ENCODE data around the gene PTPN20. TPM values are rescaled to one million over a fixed set of nuclear protein-coding genes. Genes with fewer than 3 reads are reported as not detected.

The PTPN20 gene
- total RNA-seq, 4 donors from 2014 or later = 1.8 to 3.7 (median 2.6) TPM

DNA sequence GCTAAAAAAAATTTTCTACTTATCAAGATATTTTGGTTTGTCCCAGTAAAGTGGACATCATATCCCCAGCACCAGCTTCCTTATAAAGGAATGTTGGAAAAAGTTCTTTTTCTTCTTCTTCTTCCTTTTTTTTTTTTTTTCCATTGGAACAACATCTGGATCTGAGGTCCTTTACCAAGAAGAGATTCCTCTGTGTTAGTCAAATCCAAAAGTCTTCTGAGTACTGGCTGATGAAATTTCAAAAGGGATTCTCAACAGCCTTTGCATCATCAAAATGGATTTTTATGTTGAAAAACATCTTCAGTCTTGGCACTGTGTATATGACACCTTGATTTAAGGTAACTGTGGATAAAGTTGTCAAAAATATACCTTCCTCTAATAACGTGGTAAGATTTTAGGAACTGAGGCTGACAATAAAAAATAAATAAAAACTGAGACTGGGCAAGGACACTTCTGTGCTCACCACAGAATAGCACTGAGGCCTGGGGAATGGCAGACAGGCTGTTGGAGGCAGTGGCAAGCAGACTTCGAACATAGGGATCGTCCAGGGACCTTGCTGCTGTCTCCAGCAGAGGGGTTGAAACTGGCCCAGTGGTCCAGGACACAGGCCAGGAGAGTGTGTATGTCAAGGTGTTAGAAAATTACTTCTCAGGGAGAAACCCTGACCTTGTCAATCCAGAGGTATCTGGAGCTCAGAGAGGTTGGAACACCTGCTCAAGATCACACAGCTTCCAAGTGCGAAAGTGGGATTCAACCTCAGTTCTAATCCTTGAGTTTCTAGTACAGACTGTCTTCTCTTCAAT, 130.4 kb downstream of the PTPN20 start:
- no peaks in the 10 kb centered on the region for H3K4me1 ChIP-seq
- no peak for DNase-seq (ENCODE audit: low spot score in 2 of 2)
- no peaks in the 10 kb centered on the region for H3K9me3 ChIP-seq
- no peak for TF ChIP-seq EP300 (IDR thresholded peaks at IDR 0.05)
- TF ChIP-seq, protein P1, sequence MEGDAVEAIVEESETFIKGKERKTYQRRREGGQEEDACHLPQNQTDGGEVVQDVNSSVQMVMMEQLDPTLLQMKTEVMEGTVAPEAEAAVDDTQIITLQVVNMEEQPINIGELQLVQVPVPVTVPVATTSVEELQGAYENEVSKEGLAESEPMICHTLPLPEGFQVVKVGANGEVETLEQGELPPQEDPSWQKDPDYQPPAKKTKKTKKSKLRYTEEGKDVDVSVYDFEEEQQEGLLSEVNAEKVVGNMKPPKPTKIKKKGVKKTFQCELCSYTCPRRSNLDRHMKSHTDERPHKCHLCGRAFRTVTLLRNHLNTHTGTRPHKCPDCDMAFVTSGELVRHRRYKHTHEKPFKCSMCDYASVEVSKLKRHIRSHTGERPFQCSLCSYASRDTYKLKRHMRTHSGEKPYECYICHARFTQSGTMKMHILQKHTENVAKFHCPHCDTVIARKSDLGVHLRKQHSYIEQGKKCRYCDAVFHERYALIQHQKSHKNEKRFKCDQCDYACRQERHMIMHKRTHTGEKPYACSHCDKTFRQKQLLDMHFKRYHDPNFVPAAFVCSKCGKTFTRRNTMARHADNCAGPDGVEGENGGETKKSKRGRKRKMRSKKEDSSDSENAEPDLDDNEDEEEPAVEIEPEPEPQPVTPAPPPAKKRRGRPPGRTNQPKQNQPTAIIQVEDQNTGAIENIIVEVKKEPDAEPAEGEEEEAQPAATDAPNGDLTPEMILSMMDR (IDR thresholded peaks at IDR 0.05) = no peak
- no peak for TF ChIP-seq POLR2A (IDR thresholded peaks at IDR 0.05)
- no peaks in the 10 kb centered on the region for H3K36me3 ChIP-seq
- H3K27ac ChIP-seq = peak overlapping the region in 1 of 4 donors; percentile 48
- WGBS, 2 donors = 77 to 78% methylated on average over 4 of the region's 4 CpGs
- no peaks in the 10 kb centered on the region for H3K27me3 ChIP-seq
- no peak overlapping the region for H3K4me3 ChIP-seq

DNA sequence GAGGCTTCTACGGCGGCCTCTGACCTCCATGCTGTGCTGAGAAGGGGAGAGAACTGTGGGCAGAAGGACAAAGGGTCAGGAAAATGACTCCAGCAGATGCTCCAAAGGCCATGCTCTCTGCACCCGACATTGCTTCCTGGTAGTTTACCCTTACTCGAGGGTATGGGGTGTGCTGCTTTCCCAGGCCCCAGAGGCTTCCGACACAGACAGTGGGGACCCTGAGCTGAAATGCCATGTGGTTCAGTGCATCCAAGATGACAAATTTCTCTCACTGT, 130.9 kb downstream of the PTPN20 start:
- no peak for TF ChIP-seq EP300 (IDR thresholded peaks at IDR 0.05)
- Histone ChIP-seq H3K4me3 (no peak overlapping the region), H3K36me3 (no peaks in the 10 kb centered on the region), H3K27me3 (no peaks in the 10 kb centered on the region), H3K4me1 (no peaks in the 10 kb centered on the region), H3K9me3 (no peaks in the 10 kb centered on the region), H3K27ac (peak overlapping the region in 1 of 4 donors; percentile 48)
- DNase-seq (ENCODE audit: low spot score in 2 of 2) = no peak
- 61 to 69% methylated on average over 4 to 5 of the region's 5 CpGs for WGBS, 2 donors

DNA sequence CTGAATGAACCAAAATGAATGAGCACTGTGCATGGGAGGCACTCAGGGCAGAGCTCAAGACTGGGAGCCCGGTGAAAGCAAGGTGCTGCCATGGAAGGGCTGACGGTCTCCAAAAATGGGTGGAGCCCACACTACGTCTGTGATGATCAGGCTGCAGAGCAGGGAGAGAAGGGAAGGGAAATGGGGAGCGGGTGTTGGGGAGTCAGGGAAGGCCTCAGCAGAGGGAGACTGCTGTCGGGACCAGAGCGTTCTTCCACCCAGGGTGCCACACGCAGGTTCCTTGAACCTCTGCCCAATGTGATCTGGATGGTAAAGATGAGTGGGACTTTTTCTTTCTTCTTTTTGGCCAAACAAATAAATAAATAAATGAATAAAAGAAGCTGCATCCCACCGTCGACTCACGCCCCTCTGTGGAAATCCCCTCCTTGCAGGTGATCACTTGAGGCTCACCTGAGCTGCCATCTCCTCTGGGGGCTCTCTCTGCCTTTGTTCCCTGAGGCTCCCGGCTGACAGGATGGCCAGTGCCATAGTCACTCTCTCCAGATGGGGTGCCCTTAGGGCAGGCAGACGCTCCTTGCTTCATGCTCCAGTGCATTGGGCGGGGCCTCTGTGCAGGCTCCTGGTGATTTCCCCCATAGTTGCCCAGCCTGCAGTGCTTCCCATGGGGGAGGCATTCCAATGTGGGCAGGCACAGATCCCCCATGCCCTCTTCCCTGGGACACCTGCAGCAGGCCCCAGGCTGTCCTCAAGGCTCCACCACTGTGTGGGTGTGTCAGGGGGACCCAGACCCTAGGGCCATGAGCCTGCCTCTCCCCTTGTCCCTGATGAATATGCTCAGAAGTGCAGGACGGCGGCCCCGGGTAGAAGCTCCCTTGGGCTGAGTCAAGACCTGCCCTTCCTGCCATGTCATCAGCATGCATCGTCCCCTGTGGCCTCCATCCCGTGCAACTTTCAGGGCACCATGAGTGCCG, 131.8 kb downstream of the PTPN20 start:
- TF ChIP-seq EP300 (IDR thresholded peaks at IDR 0.05) (no peak), POLR2A (IDR thresholded peaks at IDR 0.05) (no peak)
- TF ChIP-seq, protein P1 (IDR thresholded peaks at IDR 0.05) = no peak
- whole genome bisulfite sequencing, 2 donors = 79 to 84% methylated on average over 17 to 19 of the region's 19 CpGs
- Histone ChIP-seq H3K4me1 (peaks cover 0 to 6% (median 0%) of the 10 kb centered on the region in 4 donors), H3K27ac (no peak overlapping the region), H3K4me3 (no peak overlapping the region), H3K9me3 (no peaks in the 10 kb centered on the region), H3K36me3 (no peaks in the 10 kb centered on the region), H3K27me3 (no peaks in the 10 kb centered on the region)
- DNase-seq (ENCODE audit: low spot score in 2 of 2) = no peak

DNA sequence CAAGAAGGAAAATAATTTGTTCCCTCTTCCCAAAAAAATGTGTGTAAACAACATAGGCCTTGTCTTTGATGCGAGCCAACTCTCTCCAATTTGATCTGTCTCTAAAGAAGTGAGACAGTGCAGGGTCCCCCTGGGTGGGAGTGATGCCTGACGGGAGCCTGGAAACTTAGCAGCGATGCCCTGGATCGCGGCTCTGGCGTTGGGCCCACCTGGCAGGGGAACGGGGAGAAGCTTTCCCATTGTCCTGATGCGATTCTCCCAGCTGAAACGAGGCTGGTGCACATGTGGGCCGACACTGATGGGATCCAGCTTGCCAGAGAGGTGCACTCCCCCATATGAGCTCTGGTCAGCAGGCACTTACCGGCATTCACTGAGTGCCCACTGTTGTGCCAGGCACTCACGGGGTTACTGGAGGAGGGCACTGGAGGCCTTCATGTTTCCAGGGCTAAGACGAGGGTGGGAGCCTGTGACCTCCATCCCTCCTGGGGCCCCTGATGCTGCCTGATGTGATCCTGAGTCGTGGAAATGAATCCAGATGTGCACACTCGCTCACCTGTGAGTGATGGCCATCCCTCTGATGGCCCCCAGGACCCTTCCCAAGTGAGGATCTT, 132.8 kb downstream of the PTPN20 start:
- no peaks in the 10 kb centered on the region for H3K36me3 ChIP-seq
- H3K27me3 ChIP-seq = no peaks in the 10 kb centered on the region
- H3K9me3 ChIP-seq = no peaks in the 10 kb centered on the region
- no peak for TF ChIP-seq POLR2A (IDR thresholded peaks at IDR 0.05)
- TF ChIP-seq, protein P1 (IDR thresholded peaks at IDR 0.05) = no peak
- DNase-seq (ENCODE audit: low spot score in 2 of 2) = no peak
- H3K27ac ChIP-seq = no peak overlapping the region
- WGBS, 2 donors = 61 to 75% methylated on average over 9 to 15 of the region's 15 CpGs
- H3K4me1 ChIP-seq = peaks cover 0 to 12% (median 0%) of the 10 kb centered on the region in 4 donors
- H3K4me3 ChIP-seq = no peak overlapping the region

DNA sequence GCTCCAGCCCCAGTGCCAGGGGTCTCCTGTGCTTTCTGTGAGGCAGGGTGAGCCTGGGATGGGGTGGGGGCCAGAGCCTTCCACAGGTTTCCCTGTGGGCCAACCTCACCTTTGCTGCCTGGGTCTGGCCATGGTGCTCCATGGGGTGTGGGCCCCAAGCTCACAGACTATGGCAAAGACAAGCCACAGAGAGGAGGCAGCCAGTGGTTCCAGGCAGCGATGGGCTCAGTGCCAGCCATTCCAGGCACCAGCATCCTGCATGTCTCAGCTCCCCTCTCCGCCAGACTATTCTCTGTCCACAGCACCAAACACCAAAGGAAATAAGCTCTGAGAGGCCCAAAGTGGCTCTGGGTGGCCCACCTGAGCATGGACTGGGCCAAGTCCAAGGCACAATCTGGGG, 133.5 kb downstream of the PTPN20 start:
- no peak for DNase-seq (ENCODE audit: low spot score in 2 of 2)
- Histone ChIP-seq H3K36me3 (no peaks in the 10 kb centered on the region), H3K4me3 (no peak overlapping the region), H3K27ac (no peak overlapping the region), H3K9me3 (no peaks in the 10 kb centered on the region), H3K4me1 (peaks cover 0 to 14% (median 0%) of the 10 kb centered on the region in 4 donors), H3K27me3 (no peaks in the 10 kb centered on the region)
- TF ChIP-seq POLR2A (IDR thresholded peaks at IDR 0.05) (no peak), EP300 (IDR thresholded peaks at IDR 0.05) (no peak)
- TF ChIP-seq, protein P1 (IDR thresholded peaks at IDR 0.05) = no peak
- 96% methylated on average over 2 of the region's 2 CpGs for WGBS, 2 donors

Measured in tibial nerve (tissue), 4 donors.